ENCODE measurements around the gene PTPRE. TPM values are rescaled to one million over a fixed set of nuclear protein-coding genes. Genes with fewer than 3 reads are reported as not detected.

PTPRE gene
- polyA plus RNA-seq, 4 donors, result 4.5 to 7.5 (median 6.6) TPM

DNA sequence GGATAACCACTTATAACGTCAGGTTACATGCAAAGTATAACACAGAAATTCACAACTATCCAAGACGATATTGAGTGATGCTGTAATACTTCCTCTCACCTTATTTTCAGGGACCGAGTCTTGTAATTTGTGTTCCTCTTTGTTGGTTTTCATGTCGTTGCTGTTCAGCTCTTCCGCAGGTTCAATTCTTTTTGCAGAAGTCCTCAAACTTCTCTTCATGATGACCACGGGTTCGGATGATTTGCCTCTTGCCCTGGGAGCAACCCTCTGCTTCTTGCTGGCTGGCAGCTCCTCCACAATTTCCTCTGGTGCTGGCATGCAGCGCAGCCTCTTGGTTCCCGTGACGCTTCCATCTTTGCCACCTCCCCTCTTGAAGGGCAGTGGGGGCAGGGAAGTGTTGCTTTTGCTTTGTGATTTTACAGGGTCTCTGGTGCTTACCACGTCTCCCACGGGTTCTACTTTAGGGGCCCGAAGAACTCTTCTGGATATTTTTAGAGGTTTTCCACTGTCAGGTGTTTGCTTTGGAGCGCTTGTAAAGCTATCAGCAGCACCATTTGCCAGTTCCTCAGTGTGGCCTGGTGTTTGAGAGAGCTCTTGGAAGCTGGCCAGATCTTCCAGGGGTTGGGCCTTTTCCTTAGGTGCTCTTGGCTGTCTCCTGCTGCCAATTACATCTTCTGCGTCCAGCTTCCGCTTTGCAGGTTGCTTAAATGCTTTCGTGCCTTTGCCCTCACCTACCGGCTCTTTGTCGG, 195.8 kb downstream of the PTPRE start:
- DNase-seq (ENCODE audit: low read depth in 4 of 4, low spot score in 2 of 4), result no peak

DNA sequence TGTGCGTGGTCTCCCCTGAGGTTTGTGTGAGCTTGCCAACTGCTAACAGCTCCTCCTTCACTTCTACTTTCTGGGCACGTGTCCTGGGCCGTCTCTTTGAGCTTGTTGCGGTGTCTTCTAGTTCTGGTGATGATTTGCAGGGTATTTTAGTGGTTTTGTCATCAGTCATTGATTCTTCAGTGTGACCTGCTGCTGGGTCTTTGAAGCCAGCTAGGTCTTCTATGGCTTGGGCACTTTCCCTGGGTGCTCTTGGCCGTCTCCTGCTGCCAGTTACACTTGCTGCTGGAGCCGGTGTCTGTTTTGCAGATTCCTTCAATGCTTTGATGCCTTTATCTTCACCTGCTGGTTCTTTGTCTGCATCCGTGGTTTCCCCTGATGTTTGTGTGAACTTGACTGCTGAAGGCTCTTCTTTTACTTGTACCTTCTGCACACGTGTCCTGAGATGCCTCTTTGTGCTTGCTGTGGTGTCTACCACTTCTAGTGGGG, 196.4 kb downstream of the PTPRE start:
- DNase-seq (ENCODE audit: low read depth in 4 of 4, low spot score in 2 of 4), result no peak

DNA sequence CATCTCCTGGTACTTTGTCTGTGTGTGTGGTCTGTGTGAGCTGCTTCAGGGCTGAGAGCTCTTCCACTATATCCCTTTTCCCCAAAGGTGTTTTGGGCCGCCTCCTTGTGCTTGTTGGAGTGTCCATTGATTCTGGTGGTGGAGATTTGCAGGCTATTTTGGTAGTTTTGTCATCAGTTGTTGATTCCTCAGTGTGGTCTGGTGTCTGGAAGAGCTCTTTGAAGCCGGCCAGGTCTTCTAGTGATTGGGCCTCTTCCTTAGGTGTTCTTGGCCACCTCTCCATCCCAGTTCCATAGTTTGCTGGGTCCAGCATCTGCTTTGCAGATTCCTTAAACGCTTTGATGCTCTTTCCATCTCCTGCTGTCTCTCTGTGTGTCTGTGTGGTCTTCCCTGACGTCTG, 198.5 kb downstream of the PTPRE start:
- no peak for DNase-seq (ENCODE audit: low read depth in 4 of 4, low spot score in 2 of 4)

DNA sequence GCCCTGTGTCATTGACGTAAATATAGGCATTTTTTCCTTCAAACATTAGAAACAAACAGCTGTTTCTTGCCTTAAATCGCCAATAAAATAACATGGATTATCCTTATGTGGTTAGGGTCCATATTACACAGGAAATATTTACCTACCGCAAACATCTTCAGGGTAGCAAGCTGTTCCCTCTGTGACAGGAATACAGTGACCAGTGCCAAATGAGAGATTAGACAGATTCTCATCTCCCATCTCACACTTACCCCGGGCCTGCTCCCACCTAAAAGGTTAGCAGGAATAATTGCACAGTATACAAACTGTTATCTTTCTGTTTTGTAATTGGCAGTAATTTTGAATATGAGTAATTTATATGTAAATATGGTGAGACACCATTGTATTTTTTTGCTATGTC, 202.8 kb downstream of the PTPRE start:
- DNase-seq (ENCODE audit: low read depth in 4 of 4, low spot score in 2 of 4), result no peak

DNA sequence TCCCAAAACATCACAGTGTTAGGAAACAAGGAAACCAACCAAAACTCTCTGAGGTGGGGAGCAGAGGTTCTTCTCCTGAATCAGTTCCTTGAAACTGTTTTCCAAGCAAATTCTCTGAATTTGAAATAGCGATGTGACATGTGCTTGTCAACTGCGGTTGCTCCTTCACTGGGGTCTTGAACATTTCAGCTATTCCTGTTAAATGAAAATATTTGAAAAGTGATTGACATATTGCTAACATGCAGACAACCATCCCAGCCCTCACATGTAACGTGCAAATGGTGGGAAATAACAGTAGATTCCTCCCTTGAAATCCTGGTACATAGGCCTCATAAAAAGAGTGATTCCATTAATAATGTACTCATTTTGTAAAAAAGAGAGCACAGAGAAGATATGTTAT, 203.4 kb downstream of the PTPRE start:
- no peak for DNase-seq (ENCODE audit: low read depth in 4 of 4, low spot score in 2 of 4)

DNA sequence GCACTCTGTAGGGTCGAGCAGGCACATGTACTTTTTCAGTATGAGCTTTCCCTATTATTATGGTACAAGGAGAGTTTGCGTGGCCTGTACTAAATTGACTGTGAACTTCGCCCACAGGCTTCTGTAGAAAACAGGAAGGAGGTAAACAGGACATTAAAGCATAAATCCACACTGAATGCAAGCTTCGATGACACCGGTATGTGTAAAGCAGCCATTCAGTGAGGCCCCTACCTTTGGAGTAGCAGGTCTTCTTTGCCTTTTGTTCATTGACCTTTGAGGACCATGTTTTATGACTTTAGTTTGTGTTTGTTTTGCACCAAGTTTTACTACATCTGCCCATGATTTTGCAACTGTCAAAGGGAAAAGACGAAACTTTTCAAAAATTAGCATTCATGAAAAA, 204.8 kb downstream of the PTPRE start:
- no peak for DNase-seq (ENCODE audit: low read depth in 4 of 4, low spot score in 2 of 4)

DNA sequence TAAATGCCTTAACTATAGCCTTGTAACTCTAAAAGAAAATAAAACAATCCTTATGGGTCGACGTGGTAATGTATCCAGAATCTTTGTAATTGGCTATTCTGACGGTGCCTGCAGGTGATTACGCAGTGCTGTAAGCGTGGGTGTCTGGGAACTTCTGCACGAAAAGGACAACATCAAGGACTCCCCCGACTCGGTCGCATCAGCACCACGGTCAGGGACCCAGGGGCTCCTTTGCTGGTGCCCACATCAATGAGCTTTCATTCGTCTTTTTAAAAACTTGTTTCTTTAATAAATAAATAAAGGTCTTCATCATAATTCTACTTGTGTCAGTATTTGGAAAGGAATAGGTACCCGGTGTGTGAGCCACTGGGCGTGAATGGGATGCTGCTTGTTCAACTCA, 206.1 kb downstream of the PTPRE start:
- DNase-seq (ENCODE audit: low read depth in 4 of 4, low spot score in 2 of 4), result no peak

DNA sequence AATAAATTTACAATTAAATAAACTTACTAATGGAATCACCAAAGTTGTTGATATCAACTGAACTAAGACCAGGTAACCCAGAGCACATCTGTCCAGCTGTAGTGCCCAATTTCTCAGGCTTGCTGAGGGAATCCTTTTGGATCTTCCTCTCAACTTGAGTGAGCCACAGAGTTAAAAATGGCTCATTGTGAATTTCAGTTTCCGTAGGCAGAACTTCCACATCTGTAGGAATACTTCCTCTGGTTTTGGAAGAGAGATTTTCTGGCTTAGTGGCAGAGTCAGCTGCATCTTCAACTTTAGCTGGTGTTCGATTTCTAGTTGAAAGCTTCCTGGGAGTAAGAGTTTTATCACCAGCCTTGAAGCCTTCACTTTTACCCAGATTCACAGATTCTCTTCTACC, 208.0 kb downstream of the PTPRE start:
- no peak for DNase-seq (ENCODE audit: low read depth in 4 of 4, low spot score in 2 of 4)

DNA sequence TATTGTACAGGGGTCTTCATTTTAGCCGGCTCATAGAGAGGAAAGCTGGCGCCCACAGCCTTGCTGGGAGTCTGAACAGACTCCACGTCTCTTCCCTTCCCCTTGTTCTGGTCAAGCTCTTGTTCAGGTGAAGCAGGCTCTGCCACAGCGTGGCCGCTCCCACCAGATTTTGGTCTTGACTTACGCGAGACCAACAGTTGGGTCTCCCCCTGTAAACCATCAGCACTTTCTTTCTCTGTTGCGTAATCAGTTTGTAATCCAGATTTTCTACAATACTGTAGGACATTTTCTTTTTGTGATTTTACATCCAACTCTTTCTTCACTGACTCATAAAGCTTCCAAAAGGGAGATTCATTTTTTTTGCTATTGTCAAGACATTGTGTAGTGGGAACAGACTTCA, 208.5 kb downstream of the PTPRE start:
- DNase-seq (ENCODE audit: low read depth in 4 of 4, low spot score in 2 of 4), result no peak

DNA sequence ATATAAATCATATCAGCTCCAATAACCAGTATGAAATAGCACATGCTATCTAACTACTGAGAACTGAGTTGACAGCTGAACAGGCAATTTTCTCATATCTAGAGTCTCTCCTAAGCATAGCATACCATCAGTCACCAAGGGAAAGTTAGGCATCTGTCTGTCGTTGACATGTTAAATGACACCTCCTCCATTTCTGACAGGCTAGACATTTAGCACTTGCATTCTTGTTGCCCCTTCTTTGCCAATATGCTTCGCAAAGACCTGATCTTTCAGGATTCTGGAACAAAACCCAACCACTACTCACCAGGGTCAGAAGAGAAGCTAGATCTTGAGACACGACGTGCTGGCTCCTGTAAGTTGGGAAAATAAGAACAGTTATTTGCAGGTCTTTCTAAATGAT, 209.3 kb downstream of the PTPRE start:
- no peak for DNase-seq (ENCODE audit: low read depth in 4 of 4, low spot score in 2 of 4)

DNA sequence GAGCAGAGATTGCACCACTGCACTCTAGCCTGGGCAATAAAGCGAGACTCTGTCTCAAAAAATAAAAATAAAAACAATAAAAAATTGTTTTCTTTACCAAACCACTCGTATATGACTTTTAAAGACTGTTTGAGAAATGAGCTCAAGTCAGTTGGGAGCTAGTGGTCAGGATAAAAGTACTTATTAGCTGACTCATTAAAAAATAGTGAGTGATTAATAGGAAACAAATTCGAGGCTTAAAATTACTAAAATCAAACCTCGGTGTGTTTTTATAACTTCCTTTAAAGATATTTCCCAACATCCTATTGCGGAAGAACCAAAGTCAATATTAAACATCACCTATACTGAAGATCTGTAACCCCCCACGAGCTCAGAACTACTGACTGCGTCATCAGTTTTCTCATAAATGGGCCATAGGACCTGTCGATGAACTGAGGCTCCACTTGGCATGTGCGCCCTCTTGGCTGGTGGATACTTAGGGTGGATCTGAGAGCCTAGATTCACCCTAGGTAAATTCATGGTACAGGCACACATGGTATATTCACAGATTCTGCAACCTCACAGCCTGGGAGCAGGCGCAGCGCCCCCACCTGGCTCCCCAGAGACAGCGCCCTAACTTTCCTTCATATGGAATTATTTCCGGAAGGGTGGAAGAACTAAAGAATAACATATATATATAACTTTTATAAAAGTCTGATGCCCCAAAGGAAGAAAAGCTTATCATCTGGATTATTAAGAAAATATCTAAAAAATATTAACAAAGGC, 210.1 kb downstream of the PTPRE start:
- no peak for DNase-seq (ENCODE audit: low read depth in 4 of 4, low spot score in 2 of 4)

DNA sequence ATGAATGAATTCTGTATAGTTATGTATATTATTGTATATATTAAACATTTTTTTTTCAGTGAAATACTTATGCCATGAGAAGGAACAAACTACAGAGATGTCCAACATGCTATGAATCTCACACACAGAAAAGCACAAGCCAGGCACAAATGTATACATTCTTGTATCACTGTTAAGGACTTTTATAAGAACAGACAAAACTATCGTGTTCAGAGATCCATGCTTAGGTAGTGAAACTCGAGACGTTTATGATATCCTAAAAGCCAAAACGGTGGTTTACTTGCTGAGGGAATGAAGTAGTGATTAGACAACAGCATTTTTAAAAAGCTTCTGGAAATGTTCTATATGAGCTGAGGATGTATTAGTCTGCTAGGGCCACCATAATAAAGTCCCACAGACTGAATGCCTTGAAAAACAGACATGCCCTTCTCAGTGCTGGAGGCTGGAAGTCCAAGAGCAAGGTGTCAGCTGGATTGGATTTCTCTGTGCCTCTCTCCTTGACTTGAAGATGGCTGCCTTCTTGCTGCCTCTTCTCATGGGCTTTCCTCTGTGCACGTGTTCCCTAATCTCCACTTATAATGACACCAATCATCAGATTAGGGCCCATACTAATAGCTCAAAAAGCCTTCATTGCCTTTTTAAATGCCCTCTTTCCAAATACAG, 215.0 kb downstream of the PTPRE start:
- DNase-seq (ENCODE audit: low read depth in 4 of 4, low spot score in 2 of 4), result no peak

DNA sequence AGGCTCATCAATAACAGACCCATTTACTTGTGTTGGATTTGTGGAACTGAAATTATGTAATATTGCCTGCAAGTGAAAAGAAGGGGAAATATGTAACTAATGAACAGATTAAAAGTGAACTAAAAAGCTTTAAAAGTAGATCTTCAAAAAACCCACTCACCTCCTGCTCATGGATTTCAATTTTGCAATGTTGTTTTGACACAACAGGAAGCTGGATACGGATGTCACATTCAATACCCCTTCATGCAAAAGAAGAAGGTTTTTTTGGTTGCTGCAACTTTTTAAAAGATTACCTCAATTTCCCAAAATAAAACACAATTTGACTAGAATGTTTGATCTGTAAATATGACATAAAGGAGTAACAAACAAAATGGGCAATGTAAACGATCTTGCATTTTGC, 216.0 kb downstream of the PTPRE start:
- no peak for DNase-seq (ENCODE audit: low read depth in 4 of 4, low spot score in 2 of 4)

DNA sequence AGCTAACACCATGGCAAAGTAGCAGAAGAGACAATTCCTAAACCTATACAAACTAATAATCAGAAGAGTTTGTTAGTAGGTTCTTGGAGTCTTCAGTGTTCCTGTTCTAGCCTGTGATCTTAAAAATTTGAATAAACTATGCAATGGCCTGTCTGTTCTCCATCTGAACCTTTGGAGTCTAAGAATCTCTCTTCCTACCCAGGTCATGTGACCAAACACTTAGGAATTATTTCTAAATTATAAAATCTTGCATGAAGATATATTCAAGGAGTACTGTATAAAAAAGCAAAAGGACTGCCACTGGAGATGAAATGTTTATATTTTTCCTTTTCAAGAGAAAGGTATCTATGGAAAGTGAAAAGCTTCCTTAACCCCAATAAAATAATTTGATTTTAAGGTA, 216.9 kb downstream of the PTPRE start:
- DNase-seq (ENCODE audit: low read depth in 4 of 4, low spot score in 2 of 4), result no peak

DNA sequence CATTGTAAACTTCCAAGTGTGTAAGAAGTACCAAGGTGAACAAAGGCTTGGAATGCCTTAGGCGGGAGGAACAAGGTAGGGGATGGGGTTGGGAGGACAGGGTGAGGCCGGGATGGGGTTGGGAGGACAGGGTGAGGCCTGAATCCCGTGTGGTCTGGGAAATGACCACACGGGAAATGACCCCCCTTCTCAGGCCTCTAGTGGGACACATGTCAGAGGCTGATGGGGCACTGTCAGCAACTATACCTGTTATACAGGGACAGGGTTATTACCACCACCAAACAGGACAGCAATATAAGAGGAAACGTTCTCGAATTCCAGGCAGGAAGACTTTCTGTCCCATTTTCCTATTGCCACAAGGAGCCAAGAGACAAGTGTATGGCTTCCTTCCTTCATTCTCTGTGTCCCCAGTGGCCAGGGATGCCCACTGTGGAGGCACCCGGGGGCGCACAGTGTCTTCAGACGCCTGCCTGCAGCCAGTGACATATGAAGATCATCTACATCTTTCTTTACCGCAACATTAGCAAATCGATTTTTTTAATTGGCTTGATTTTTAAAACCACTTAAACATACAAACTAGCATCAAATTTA, 218.0 kb downstream of the PTPRE start:
- DNase-seq (ENCODE audit: low read depth in 4 of 4, low spot score in 2 of 4), result no peak

DNA sequence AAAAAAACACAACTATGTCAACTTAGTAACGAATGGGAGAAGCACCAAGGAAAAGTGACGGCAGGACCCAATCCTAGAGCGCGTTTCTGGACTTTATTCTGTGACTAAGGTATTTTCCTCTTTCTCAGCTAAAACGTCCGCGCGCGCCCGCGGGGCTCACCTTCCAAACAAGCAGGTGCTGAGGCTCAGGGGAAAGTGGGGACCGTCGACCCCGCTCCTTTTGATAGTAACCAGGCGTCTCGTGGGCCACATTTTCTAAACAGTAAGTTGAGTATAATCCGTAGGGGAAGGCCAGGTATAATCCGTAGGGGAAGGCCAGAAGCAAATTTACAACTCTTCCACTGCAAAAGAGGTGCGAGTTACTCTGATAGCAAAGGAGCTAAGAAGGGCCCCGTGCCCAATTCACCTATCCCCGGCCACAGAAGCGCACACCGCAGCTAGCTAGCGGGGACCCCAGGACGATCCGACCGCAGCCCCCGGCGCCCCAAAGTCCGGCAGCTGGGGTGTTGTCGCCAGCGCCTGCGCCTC, 218.6 kb downstream of the PTPRE start:
- no peak for DNase-seq (ENCODE audit: low read depth in 4 of 4, low spot score in 2 of 4)

DNA sequence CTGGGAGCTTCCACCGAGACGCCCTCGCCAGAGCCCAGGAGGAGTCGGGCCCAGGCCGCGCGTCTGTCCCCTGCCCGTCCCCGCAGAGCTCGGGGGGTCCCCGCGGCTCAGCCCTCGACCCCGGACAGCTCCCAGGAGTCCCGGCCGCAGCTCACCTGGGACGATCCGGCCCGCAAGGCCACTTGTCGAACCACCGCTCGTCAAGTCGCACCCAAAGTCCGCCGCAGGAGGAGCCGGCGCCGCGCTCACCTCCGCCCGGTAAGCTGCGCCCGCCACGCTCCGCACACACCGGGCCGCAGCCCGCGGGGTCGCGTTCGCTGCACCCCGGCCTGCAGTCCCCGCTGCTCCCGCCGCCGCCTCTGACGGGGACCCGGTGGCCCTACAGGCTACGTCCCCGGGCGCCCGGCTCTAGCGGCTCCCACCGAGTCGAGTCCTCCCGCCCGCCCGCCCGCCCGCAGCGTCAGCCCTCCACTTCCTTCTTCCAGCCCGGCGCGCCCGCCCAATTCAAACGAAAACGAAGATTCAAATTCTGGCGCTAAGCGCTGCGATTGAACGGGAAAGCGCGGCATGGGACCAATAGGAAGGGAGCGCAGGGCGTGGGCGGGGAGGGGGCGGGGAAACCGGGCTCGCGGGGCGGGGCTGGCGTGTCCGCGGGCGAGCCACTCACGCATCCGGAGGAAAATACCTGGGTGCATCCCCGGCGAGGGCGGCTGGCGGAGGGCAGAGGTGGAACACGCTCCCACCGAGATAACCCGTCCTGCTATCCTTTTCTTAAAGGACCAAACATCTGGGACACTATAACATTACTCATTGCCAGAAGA, 219.3 kb downstream of the PTPRE start, which contains the start of gene MKI67:
MKI67 (minus strand) TSS at position 480 of the 821 bp plus-strand sequence. CDS start 756 bp downstream, outside the sequence.
- DNase-seq (ENCODE audit: low read depth in 4 of 4, low spot score in 2 of 4), result peak; percentile 45 to 88 (median 72)

DNA sequence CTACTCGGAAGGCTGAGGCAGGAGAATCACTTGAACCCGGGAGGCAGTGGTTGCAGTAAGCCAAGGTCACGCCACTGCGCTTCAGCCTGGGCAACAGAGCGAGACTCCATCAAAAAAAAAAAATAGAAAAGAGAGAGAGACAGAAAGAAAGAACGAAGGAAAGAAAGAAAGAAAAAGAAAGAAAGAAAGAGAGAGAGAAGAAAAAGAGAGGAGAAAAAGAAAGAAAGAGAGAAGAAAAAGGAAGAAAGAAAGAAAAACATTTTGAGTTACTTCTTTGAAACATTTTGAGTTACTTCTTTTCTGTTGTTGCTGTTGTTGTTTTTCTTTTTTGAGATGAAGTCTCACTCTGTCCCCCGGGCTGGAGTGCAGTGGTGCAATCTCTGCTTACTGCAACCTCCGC, 221.7 kb downstream of the PTPRE start:
- DNase-seq (ENCODE audit: low read depth in 4 of 4, low spot score in 2 of 4), result no peak

DNA sequence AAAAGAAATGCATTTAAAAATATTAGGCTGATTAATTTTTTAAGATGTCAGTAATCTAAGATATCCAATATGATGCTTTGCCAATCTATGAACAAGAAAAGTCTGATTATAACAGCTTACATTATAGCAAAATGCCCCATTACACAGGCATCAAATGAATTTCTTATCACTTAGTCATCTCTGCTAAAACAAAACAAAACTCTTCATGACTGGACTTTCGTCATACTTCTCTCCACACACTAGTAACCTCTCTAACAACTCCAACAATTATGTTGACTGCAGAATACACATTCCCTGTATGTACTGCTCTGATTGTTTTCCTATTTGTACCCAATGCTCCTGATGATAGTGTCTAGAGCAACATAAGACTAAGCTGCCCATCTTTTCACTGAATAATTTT, 223.1 kb downstream of the PTPRE start:
- DNase-seq (ENCODE audit: low read depth in 4 of 4, low spot score in 2 of 4), result no peak

Measured in left renal cortex interstitium (tissue), 4 donors.